Myocyte (in vitro differentiated cells): Measurements from ENCODE around the gene KBTBD8. TPM values are rescaled to one million over a fixed set of nuclear protein-coding genes. Genes with fewer than 3 reads are reported as not detected.

Source experiments
- DNase-seq: peaks from one replicate; pipeline ENCODE4 v3.0.0-alpha.2; 2012; ENCODE audit warnings: low read depth
- polyA plus RNA-seq: library from polyadenylated mRNA; unstranded; fragments of >200 nt; gene quantifications from one replicate; pipeline ENCODE4 v1.2.1, GENCODE V29; 2012; ENCODE audit warnings: missing spikeins
- total RNA-seq: library from RNA; depleted of rRNA; stranded (reverse); fragments of >200 nt; gene quantifications from 2 replicates; pipeline ENCODE4 v1.2.3, GENCODE V29; 2014

The KBTBD8 gene
- 4.3 and 6.8 TPM in 2 replicates for total RNA-seq
- polyA plus RNA-seq = 0.40 TPM

GRCh38 chr3:66998113-66998903 is at the start of gene KBTBD8:
TSS of gene KBTBD8 (plus strand) at chr3:66998307. CDS start at chr3:66998356, 49 bp downstream.
- peak; percentile 100 for DNase-seq

GRCh38 chr3:66948838-66949237 is 49.3 kb upstream of the KBTBD8 start:
- no peak for DNase-seq

- DNase-seq = no peak
Measured at GRCh38 chr3:66949898-66950297, 48.2 kb upstream of the KBTBD8 start.

- no peak for DNase-seq
Measured at GRCh38 chr3:66952357-66952756, 45.8 kb upstream of the KBTBD8 start.

- no peak for DNase-seq
Measured at GRCh38 chr3:66953934-66954445, 44.1 kb upstream of the KBTBD8 start.

- DNase-seq = no peak
Measured at GRCh38 chr3:66956742-66957141, 41.4 kb upstream of the KBTBD8 start.

GRCh38 chr3:66957367-66957766 is 40.7 kb upstream of the KBTBD8 start:
- DNase-seq = no peak

- no peak for DNase-seq
Measured at GRCh38 chr3:66958067-66958466, 40.0 kb upstream of the KBTBD8 start.

GRCh38 chr3:66962664-66963063 is 35.4 kb upstream of the KBTBD8 start:
- no peak for DNase-seq

GRCh38 chr3:66971245-66971644 is 26.9 kb upstream of the KBTBD8 start:
- no peak for DNase-seq

GRCh38 chr3:66971891-66972551 is 26.1 kb upstream of the KBTBD8 start:
- peak; percentile 75 for DNase-seq

- no peak for DNase-seq
Measured at GRCh38 chr3:66980791-66981190, 17.3 kb upstream of the KBTBD8 start.

GRCh38 chr3:66983101-66983500 is 15.0 kb upstream of the KBTBD8 start:
- DNase-seq = no peak

- no peak for DNase-seq
Measured at GRCh38 chr3:66985336-66985920, 12.7 kb upstream of the KBTBD8 start.

- no peak for DNase-seq
Measured at GRCh38 chr3:66986406-66986805, 11.7 kb upstream of the KBTBD8 start.

GRCh38 chr3:66989241-66989640 is 8.9 kb upstream of the KBTBD8 start:
- no peak for DNase-seq

- DNase-seq = peak; percentile 15
Measured at GRCh38 chr3:66989860-66990696, 8.0 kb upstream of the KBTBD8 start.

GRCh38 chr3:66991459-66991858 is 6.6 kb upstream of the KBTBD8 start:
- no peak for DNase-seq

- DNase-seq = no peak
Measured at GRCh38 chr3:66993082-66993481, 5.0 kb upstream of the KBTBD8 start.

GRCh38 chr3:66994588-66994987 is 3.5 kb upstream of the KBTBD8 start:
- DNase-seq = no peak

- DNase-seq = no peak
Measured at GRCh38 chr3:66996696-66997095, 1.4 kb upstream of the KBTBD8 start.
